Astrocyte (in vitro differentiated cells and primary cell): ENCODE results near the gene EEF2K. TPM values are rescaled to one million over a fixed set of nuclear protein-coding genes. Genes with fewer than 3 reads are reported as not detected.

ENCODE experiments used
- DNase-seq: peaks from one replicate; pipeline ENCODE4 v3.0.0-alpha.2; 2010; ENCODE audit warnings: low read depth
- FAIRE-seq: peaks from 2 replicates; lab custom pipeline; 2011; peaks lifted over from hg19 to GRCh38; lab: Jason Lieb, UNC
- H2AFZ ChIP-seq: 2 replicates; pipeline ENCODE4 v1.6.0; 2012; ENCODE audit warnings: low read depth, low read length, inconsistent platforms
- H3K27ac ChIP-seq: 2 replicates; pipeline ENCODE4 v1.5.1; 2011; ENCODE audit warnings: low read depth, low read length, inconsistent platforms
- H3K27me3 ChIP-seq: 2 replicates; pipeline ENCODE4 v1.6.0; 2011; ENCODE audit warnings: low read length, inconsistent platforms; ENCODE audit not compliant: insufficient read depth
- H3K36me3 ChIP-seq: 2 replicates; pipeline ENCODE4 v1.5.1; 2011; ENCODE audit warnings: low read length, inconsistent platforms; ENCODE audit not compliant: insufficient read depth
- H3K4me1 ChIP-seq: 2 replicates; pipeline ENCODE4 v1.5.1; 2011; ENCODE audit warnings: low read length, inconsistent platforms; ENCODE audit not compliant: insufficient read depth
- H3K4me2 ChIP-seq: 2 replicates; pipeline ENCODE4 v1.6.0; 2012; ENCODE audit warnings: low read length, inconsistent platforms
- H3K4me3 ChIP-seq: 2 replicates; pipeline ENCODE4 v1.5.1; 2011; ENCODE audit warnings: low read depth, mild to moderate bottlenecking, low read length, inconsistent platforms; ENCODE audit not compliant: insufficient read depth
- H3K79me2 ChIP-seq: 2 replicates; pipeline ENCODE4 v1.6.0; 2012; ENCODE audit warnings: mild to moderate bottlenecking, low read length, inconsistent platforms; ENCODE audit not compliant: insufficient read depth
- H3K9ac ChIP-seq: 2 replicates; pipeline ENCODE4 v1.6.0; 2012; ENCODE audit warnings: mild to moderate bottlenecking, low read length, inconsistent platforms
- H3K9me3 ChIP-seq: 2 replicates; pipeline ENCODE4 v1.5.1; 2012; ENCODE audit warnings: low read depth, mild to moderate bottlenecking, low read length, inconsistent platforms; ENCODE audit not compliant: insufficient read depth
- H4K20me1 ChIP-seq: 2 replicates; pipeline ENCODE4 v1.6.0; 2012; ENCODE audit warnings: low read length, inconsistent platforms; ENCODE audit not compliant: insufficient read depth
- H3K27ac Mint-ChIP-seq: one replicate; pipeline ENCODE4 v1.8.0; 2021; ENCODE audit warnings: mild to moderate bottlenecking, mixed read lengths; ENCODE audit not compliant: unreplicated experiment
- H3K27me3 Mint-ChIP-seq: one replicate; pipeline ENCODE4 v1.8.0; 2021; ENCODE audit warnings: low read depth, mixed read lengths; ENCODE audit not compliant: unreplicated experiment
- H3K36me3 Mint-ChIP-seq: one replicate; pipeline ENCODE4 v1.8.0; 2021; ENCODE audit warnings: low read depth, mixed read lengths; ENCODE audit not compliant: unreplicated experiment
- H3K4me1 Mint-ChIP-seq: one replicate; pipeline ENCODE4 v1.8.0; 2021; ENCODE audit warnings: low read depth, mixed read lengths; ENCODE audit not compliant: unreplicated experiment
- H3K4me3 Mint-ChIP-seq: one replicate; pipeline ENCODE4 v1.8.0; 2021; ENCODE audit warnings: mild to moderate bottlenecking, moderate library complexity, mixed read lengths; ENCODE audit not compliant: unreplicated experiment
- H3K9me3 Mint-ChIP-seq: one replicate; pipeline ENCODE4 v1.8.0; 2021; ENCODE audit warnings: mild to moderate bottlenecking, mixed read lengths; ENCODE audit not compliant: unreplicated experiment
- EZH2 ChIP-seq: IDR thresholded peaks from 2 replicates; pipeline ENCODE4 v1.6.1; 2012; ENCODE audit warnings: mild to moderate bottlenecking, low read length, inconsistent platforms; ENCODE audit not compliant: insufficient read depth
- total RNA-seq: library from RNA; stranded (reverse); gene quantifications from 2 replicates; pipeline ENCODE4 v1.2.1, GENCODE V29; 2021
- TF ChIP-seq, protein P1 (sequence below): IDR thresholded peaks from 2 replicates; pipeline ENCODE4 v1.5.1; 2011; ENCODE audit warnings: low read depth, mild to moderate bottlenecking, inconsistent platforms, low read length, moderate library complexity; ENCODE audit not compliant: insufficient read depth

Gene EEF2K
- total RNA-seq, 1 donor from 2014 or later, result 20.9 TPM

GRCh38 chr16:22220069-22220440 lies 14.0 kb downstream of the EEF2K start:
- H3K4me2 ChIP-seq, result no peak overlapping the region
- H3K4me1 ChIP-seq, result peaks cover 9% of the 10 kb centered on the region
- peaks cover 80% of the 10 kb centered on the region for H4K20me1 ChIP-seq
- peaks cover 47% of the 10 kb centered on the region for H3K79me2 ChIP-seq
- no peak overlapping the region for H3K4me3 Mint-ChIP-seq
- no peak overlapping the region for H3K9ac ChIP-seq
- TF ChIP-seq EZH2, result no peak
- TF ChIP-seq, protein P1, sequence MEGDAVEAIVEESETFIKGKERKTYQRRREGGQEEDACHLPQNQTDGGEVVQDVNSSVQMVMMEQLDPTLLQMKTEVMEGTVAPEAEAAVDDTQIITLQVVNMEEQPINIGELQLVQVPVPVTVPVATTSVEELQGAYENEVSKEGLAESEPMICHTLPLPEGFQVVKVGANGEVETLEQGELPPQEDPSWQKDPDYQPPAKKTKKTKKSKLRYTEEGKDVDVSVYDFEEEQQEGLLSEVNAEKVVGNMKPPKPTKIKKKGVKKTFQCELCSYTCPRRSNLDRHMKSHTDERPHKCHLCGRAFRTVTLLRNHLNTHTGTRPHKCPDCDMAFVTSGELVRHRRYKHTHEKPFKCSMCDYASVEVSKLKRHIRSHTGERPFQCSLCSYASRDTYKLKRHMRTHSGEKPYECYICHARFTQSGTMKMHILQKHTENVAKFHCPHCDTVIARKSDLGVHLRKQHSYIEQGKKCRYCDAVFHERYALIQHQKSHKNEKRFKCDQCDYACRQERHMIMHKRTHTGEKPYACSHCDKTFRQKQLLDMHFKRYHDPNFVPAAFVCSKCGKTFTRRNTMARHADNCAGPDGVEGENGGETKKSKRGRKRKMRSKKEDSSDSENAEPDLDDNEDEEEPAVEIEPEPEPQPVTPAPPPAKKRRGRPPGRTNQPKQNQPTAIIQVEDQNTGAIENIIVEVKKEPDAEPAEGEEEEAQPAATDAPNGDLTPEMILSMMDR, result no peak
- H3K36me3 ChIP-seq, result no peaks in the 10 kb centered on the region
- H2AFZ ChIP-seq, result no peak overlapping the region
- no peaks in the 10 kb centered on the region for H3K9me3 ChIP-seq
- no peaks in the 10 kb centered on the region for H3K27me3 Mint-ChIP-seq
- no peak for FAIRE-seq
- H3K4me1 Mint-ChIP-seq, result no peaks in the 10 kb centered on the region
- no peak overlapping the region for H3K27ac Mint-ChIP-seq
- no peaks in the 10 kb centered on the region for H3K27me3 ChIP-seq
- DNase-seq, result no peak
- no peaks in the 10 kb centered on the region for H3K9me3 Mint-ChIP-seq
- H3K27ac ChIP-seq, result no peak overlapping the region
- H3K36me3 Mint-ChIP-seq, result peaks cover 7% of the 10 kb centered on the region
- no peak overlapping the region for H3K4me3 ChIP-seq

DNA sequence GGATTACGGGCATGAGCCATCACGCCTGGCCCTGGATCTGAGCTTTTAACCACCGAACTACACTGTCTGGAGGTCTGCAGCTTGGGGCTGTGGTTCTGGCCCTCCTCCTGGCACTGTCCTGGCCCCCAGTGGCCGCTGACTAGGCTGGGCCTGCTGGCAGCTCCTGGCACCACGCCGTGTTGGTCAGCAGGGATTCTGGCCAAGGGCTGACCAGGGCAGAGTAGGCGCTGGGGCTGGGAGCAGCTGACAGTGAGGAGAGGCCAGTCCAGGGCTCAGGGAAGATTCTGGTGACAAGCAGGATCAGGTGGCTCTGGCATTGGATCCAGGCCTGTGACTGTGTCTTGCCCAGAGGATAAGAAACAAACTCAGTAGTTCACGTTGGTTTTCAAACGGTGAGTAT lies 14.6 kb downstream of the EEF2K start:
- H3K9me3 ChIP-seq, result no peaks in the 10 kb centered on the region
- no peak for TF ChIP-seq EZH2
- TF ChIP-seq, protein P1, result no peak
- H3K4me1 ChIP-seq, result peaks cover 3% of the 10 kb centered on the region
- no peak overlapping the region for H2AFZ ChIP-seq
- H3K27me3 Mint-ChIP-seq, result no peaks in the 10 kb centered on the region
- DNase-seq, result no peak
- H3K36me3 ChIP-seq, result no peaks in the 10 kb centered on the region
- FAIRE-seq, result no peak
- no peak overlapping the region for H3K27ac Mint-ChIP-seq
- peaks cover 6% of the 10 kb centered on the region for H3K36me3 Mint-ChIP-seq
- H3K9me3 Mint-ChIP-seq, result no peaks in the 10 kb centered on the region
- H3K27ac ChIP-seq, result no peak overlapping the region
- peaks cover 42% of the 10 kb centered on the region for H3K79me2 ChIP-seq
- H4K20me1 ChIP-seq, result peaks cover 77% of the 10 kb centered on the region
- no peak overlapping the region for H3K4me3 Mint-ChIP-seq
- H3K9ac ChIP-seq, result no peak overlapping the region
- no peaks in the 10 kb centered on the region for H3K4me1 Mint-ChIP-seq
- H3K27me3 ChIP-seq, result no peaks in the 10 kb centered on the region
- no peak overlapping the region for H3K4me2 ChIP-seq
- no peak overlapping the region for H3K4me3 ChIP-seq

DNA sequence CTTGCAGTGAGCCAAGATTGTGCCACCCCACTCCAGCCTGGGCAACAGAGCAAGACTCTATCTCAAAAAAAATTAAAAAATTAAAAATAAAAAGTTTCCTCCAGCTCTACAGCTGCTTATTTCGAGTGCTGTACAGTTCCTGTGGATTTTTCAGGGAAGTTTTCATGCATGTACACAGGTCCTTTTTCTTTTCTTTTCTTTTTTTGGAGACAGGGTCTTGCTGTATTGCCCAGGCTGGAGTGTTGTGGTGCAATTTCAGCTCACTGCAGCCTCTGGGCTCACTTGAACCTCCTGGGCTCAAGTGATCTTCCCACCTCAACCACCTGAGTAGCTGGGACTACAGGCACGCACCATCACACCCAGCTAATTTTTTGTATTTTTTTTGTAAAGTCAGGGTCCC lies 15.9 kb downstream of the EEF2K start:
- no peaks in the 10 kb centered on the region for H3K4me1 Mint-ChIP-seq
- H3K27ac Mint-ChIP-seq, result no peak overlapping the region
- no peaks in the 10 kb centered on the region for H3K4me1 ChIP-seq
- no peak overlapping the region for H2AFZ ChIP-seq
- no peak overlapping the region for H3K4me3 Mint-ChIP-seq
- FAIRE-seq (no peak), DNase-seq (no peak)
- TF ChIP-seq, protein P1, result no peak
- TF ChIP-seq EZH2, result no peak
- H3K27me3 ChIP-seq, result no peaks in the 10 kb centered on the region
- no peaks in the 10 kb centered on the region for H3K27me3 Mint-ChIP-seq
- H4K20me1 ChIP-seq, result peaks cover 66% of the 10 kb centered on the region
- no peak overlapping the region for H3K9ac ChIP-seq
- H3K79me2 ChIP-seq, result peaks cover 30% of the 10 kb centered on the region
- no peak overlapping the region for H3K27ac ChIP-seq
- H3K9me3 Mint-ChIP-seq, result no peaks in the 10 kb centered on the region
- H3K36me3 ChIP-seq, result no peaks in the 10 kb centered on the region
- no peak overlapping the region for H3K4me3 ChIP-seq
- H3K9me3 ChIP-seq, result no peaks in the 10 kb centered on the region
- H3K4me2 ChIP-seq, result no peak overlapping the region
- peaks cover 6% of the 10 kb centered on the region for H3K36me3 Mint-ChIP-seq
